KG1 (cell line): Measurements from ENCODE around the gene OR6V1.
"Not testable (repeated sequence)": the region's sequence is repeated elsewhere in the genome, so short reads cannot be mapped to it uniquely, and the experiment has no call there.

Experiments used
- DNase-seq: peaks from one replicate; lab custom pipeline; 2025; lab: John Stamatoyannopoulos, UW

Gene OR6V1

GRCh38 chr7:143043391-143043790 lies 8.8 kb upstream of the OR6V1 start:
- DNase-seq: no peak

- DNase-seq: no peak
Observed at GRCh38 chr7:143046426-143046851, 5.7 kb upstream of the OR6V1 start.

- DNase-seq: no peak
Observed at GRCh38 chr7:143047326-143047725, 4.8 kb upstream of the OR6V1 start.

- no peak for DNase-seq
Observed at GRCh38 chr7:143048827-143049226, 3.3 kb upstream of the OR6V1 start.

GRCh38 chr7:143049362-143049761 lies 2.8 kb upstream of the OR6V1 start:
- DNase-seq: no peak

GRCh38 chr7:143050931-143051330 lies 1.2 kb upstream of the OR6V1 start:
- no peak for DNase-seq

- no peak for DNase-seq
Observed at GRCh38 chr7:143054621-143055020, 2.5 kb downstream of the OR6V1 start.

GRCh38 chr7:143055754-143056153 lies 3.6 kb downstream of the OR6V1 start:
- no peak for DNase-seq

- no peak for DNase-seq
Observed at GRCh38 chr7:143063741-143064140, 11.6 kb downstream of the OR6V1 start.

- DNase-seq: no peak
Observed at GRCh38 chr7:143068446-143068845, 16.3 kb downstream of the OR6V1 start.

GRCh38 chr7:143069912-143070500 lies 17.9 kb downstream of the OR6V1 start:
- DNase-seq: no peak

GRCh38 chr7:143073556-143073955 lies 21.4 kb downstream of the OR6V1 start:
- no peak for DNase-seq

- no peak for DNase-seq
Observed at GRCh38 chr7:143074141-143074540, 22.0 kb downstream of the OR6V1 start.

- no peak for DNase-seq
Observed at GRCh38 chr7:143085109-143085508, 33.0 kb downstream of the OR6V1 start.

GRCh38 chr7:143085610-143086009 lies 33.5 kb downstream of the OR6V1 start:
- DNase-seq: not testable (repeated sequence)

- DNase-seq: not testable (repeated sequence)
Observed at GRCh38 chr7:143088549-143089231, 36.5 kb downstream of the OR6V1 start.

GRCh38 chr7:143096146-143096545 lies 44.0 kb downstream of the OR6V1 start:
- DNase-seq: no peak

GRCh38 chr7:143099579-143099978 lies 47.4 kb downstream of the OR6V1 start:
- DNase-seq: not testable (repeated sequence)
